ENCODE data around the gene ZGPAT. TPM values are rescaled to one million over a fixed set of nuclear protein-coding genes. Genes with fewer than 3 reads are reported as not detected.
A peak's percentile ranks its signal among the peaks of the same experiment; 100 is the strongest.

ZGPAT gene
- total RNA-seq, 4 donors from 2014 or later, result 13.4 to 20.8 (median 15.5) TPM

DNA sequence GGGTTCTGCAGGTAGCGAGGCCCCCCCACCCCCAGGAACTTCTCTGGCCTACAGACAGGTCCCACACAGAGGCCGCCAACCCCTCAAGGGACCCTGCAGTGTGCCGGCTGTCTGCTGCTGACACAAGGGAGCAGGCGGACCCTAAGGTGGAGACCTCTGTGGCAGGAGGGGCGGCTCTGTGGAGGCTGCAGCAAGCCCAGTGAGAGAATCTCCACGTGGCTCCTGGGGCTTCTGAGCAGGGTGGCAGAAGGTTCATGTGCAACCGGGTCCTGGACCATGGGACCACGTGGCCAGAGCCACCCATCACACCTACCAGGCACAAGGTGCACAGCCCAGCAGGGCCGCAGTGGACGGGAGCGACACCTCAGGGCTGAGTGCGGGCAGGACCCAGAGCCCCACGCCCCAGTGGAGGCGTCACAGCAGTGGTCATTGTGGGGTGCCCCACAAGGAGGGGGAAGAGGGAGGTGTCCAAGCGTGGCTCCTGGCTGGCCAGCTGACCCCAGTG, 4.3 kb upstream of the ZGPAT start:
- no peaks in the 10 kb centered on the region for H3K27me3 ChIP-seq
- H3K36me3 ChIP-seq, result peaks cover 0 to 24% of the 10 kb centered on the region in 2 donors
- in situ Hi-C loops (cut with MboI; ENCODE audit: low sequenced_read_pairs in 4 of 4) (no loop called here), intact Hi-C loops (cut with DNase I; ENCODE audit: low total_unique reads) (no loop called here)
- no peaks in the 10 kb centered on the region for H3K9me3 ChIP-seq
- peaks cover 21 to 24% of the 10 kb centered on the region in 2 donors for H3K4me1 ChIP-seq
- H3K4me3 ChIP-seq, result no peak overlapping the region
- H3K27ac ChIP-seq, result no peak overlapping the region
- DNase-seq, result no peak
- TF ChIP-seq, protein P1, sequence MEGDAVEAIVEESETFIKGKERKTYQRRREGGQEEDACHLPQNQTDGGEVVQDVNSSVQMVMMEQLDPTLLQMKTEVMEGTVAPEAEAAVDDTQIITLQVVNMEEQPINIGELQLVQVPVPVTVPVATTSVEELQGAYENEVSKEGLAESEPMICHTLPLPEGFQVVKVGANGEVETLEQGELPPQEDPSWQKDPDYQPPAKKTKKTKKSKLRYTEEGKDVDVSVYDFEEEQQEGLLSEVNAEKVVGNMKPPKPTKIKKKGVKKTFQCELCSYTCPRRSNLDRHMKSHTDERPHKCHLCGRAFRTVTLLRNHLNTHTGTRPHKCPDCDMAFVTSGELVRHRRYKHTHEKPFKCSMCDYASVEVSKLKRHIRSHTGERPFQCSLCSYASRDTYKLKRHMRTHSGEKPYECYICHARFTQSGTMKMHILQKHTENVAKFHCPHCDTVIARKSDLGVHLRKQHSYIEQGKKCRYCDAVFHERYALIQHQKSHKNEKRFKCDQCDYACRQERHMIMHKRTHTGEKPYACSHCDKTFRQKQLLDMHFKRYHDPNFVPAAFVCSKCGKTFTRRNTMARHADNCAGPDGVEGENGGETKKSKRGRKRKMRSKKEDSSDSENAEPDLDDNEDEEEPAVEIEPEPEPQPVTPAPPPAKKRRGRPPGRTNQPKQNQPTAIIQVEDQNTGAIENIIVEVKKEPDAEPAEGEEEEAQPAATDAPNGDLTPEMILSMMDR (IDR thresholded peaks at IDR 0.05 in 4 of 5, conservative IDR thresholded peaks at IDR 0.05 in 1 of 5), result no peak
- no peak for TF ChIP-seq POLR2A (IDR thresholded peaks at IDR 0.05)
- no peak for ATAC-seq

DNA sequence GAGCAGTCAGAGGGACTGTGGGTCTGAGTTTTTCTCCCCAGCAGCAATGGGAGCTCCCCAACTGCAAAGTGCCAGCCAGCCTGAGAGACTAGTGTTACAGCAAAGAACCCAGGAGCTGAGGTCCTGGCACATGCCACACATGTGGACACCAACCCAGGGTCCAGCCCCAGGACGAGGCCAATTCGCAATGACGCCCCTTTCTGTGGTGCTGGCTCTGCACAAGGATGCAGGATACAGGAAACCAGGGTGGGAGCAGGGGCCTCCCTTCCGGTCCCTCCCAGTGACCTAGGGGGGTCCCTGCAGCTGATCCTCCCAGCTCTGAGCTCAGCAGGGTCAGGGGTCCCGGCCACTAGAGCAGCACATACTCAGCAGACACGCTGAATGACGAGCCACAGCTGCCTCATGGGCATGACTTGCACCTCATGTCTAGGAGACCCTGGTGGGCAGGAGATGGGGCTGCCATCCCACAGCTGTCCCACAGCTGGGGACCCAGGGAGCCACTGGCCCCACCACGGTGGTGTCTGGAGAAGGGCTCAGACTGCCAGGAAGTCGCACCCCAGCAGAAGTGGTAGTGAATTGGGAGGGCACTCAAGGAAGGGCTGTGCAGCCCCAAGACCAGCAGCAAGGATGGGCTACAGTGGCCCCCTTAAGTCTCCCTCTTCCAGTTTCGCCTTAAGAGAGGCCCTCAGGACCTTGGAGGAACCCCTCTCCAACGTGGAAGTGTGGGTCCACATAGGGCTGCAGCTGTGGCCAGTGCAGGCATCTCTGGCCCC, 3.7 kb upstream of the ZGPAT start:
- intact Hi-C loops (cut with DNase I; ENCODE audit: low total_unique reads), result no loop called here
- H3K4me1 ChIP-seq, result peaks cover 15 to 24% of the 10 kb centered on the region in 2 donors
- no peak overlapping the region for H3K27ac ChIP-seq
- H3K27me3 ChIP-seq, result no peaks in the 10 kb centered on the region
- in situ Hi-C loops (cut with MboI; ENCODE audit: low sequenced_read_pairs in 4 of 4), result no loop called here
- no peak for TF ChIP-seq POLR2A (IDR thresholded peaks at IDR 0.05)
- TF ChIP-seq, protein P1 (IDR thresholded peaks at IDR 0.05 in 4 of 5, conservative IDR thresholded peaks at IDR 0.05 in 1 of 5), result no peak
- no peak overlapping the region for H3K4me3 ChIP-seq
- H3K36me3 ChIP-seq, result peaks cover 0 to 25% of the 10 kb centered on the region in 2 donors
- DNase-seq (no peak), ATAC-seq (no peak)
- no peaks in the 10 kb centered on the region for H3K9me3 ChIP-seq

DNA sequence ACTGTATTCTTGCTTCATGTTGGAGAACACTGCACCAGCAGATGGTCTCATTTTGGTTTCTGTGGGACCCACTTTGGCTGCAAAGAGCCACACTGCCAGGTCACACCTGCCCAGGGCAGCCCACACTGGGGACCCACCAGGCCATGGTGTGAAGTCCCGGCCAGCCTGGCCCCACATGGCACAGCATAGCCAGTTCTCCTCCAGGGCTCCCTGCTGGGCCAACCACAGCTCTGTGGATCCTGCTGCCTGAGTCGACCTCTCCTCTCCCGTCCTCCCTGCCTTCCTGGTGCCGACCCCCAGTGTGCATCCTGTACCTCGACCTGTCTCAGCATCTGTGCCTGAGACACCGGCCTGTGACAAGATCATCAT, 3.1 kb upstream of the ZGPAT start:
- no peaks in the 10 kb centered on the region for H3K9me3 ChIP-seq
- peaks cover 11 to 23% of the 10 kb centered on the region in 2 donors for H3K4me1 ChIP-seq
- no peak overlapping the region for H3K27ac ChIP-seq
- DNase-seq (no peak), ATAC-seq (no peak)
- in situ Hi-C loops (cut with MboI; ENCODE audit: low sequenced_read_pairs in 4 of 4) (no loop called here), intact Hi-C loops (cut with DNase I; ENCODE audit: low total_unique reads) (no loop called here)
- no peaks in the 10 kb centered on the region for H3K27me3 ChIP-seq
- TF ChIP-seq, protein P1 (IDR thresholded peaks at IDR 0.05 in 4 of 5, conservative IDR thresholded peaks at IDR 0.05 in 1 of 5), result no peak
- TF ChIP-seq POLR2A (IDR thresholded peaks at IDR 0.05), result no peak
- no peak overlapping the region for H3K4me3 ChIP-seq
- peaks cover 0 to 31% of the 10 kb centered on the region in 2 donors for H3K36me3 ChIP-seq

DNA sequence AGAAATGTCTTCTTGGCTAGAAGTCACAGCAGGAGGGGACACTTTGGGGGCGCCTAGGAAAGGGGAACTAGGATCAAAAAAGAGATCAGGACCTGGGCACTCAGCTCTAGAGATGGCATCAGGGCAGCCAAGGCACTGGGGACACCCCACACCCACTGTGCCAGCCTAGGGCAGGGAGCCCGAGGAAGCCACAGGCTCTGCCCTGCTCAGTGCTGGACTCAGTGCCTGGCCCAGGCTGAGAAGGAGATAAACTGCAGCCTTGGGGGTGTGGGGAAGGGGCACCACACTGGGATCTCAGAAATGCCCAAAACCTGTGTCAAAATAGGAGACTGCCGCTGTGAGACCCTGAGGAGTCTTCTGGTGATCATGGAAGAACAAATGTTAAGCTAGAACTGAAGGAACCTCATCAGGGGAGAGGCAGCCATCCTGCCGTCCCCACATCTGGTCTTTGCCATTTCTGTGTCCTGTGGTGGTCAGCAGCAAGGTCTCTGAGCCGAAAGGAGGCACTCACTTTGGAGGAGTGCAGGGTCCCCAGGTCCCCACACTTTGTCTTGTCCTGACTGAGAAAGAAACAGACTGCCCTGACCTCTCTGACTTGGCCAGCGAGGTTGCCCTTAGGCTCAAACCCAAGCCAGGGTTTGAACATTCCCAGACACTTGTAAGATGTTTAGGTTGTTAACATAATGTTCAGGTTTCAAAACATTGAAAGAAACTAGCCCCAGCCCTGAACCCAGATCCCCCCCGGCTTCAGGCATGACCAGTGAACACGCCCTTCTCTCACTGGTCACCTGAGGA, 2.4 kb upstream of the ZGPAT start:
- in situ Hi-C loops (cut with MboI; ENCODE audit: low sequenced_read_pairs in 4 of 4), result no loop called here
- ATAC-seq (no peak), DNase-seq (no peak)
- Histone ChIP-seq H3K4me3 (no peak overlapping the region), H3K9me3 (no peaks in the 10 kb centered on the region), H3K4me1 (peaks cover 11 to 23% of the 10 kb centered on the region in 2 donors), H3K27ac (peak overlapping the region in 2 of 4 donors; percentile 80 to 91), H3K27me3 (no peaks in the 10 kb centered on the region), H3K36me3 (peaks cover 0 to 32% of the 10 kb centered on the region in 2 donors)
- intact Hi-C loops (cut with DNase I; ENCODE audit: low total_unique reads), result no loop called here
- TF ChIP-seq, protein P1 (IDR thresholded peaks at IDR 0.05 in 4 of 5, conservative IDR thresholded peaks at IDR 0.05 in 1 of 5), result no peak
- TF ChIP-seq POLR2A (IDR thresholded peaks at IDR 0.05), result no peak
